ENCODE results near the gene KLF16.

GRCh38 chr19:1814833-1815604 is 48.4 kb downstream of the KLF16 start:
- TF ChIP-seq ZNF8 (CRISPR knock-in tag; IDR thresholded peaks at IDR 0.05) (no peak), ARNTL (CRISPR knock-in tag; IDR thresholded peaks at IDR 0.05; ENCODE audit: borderline replicate concordance, low read depth) (no peak), ESRRG (CRISPR knock-in tag; IDR thresholded peaks at IDR 0.05) (no peak), CSRNP3 (CRISPR knock-in tag; IDR thresholded peaks at IDR 0.05) (no peak), ZNF70 (CRISPR knock-in tag; IDR thresholded peaks at IDR 0.05) (no peak), TSHZ2 (CRISPR knock-in tag; IDR thresholded peaks at IDR 0.05) (no peak)
